HG03175 (cell line): ENCODE measurements around the gene KRCC1.
A peak's percentile ranks its signal among the peaks of the same experiment; 100 is the strongest.

Experiments
- ATAC-seq: cut with Tn5 transposase; IDR thresholded peaks from one replicate; pipeline ENCODE4 v1.9.1; 2021; ENCODE audit warnings: mild to moderate bottlenecking, moderate library complexity; ENCODE audit not compliant: unreplicated experiment

The KRCC1 gene

GRCh38 chr2:88055371-88056128, at the start of gene KRCC1:
KRCC1 (minus strand) TSS chr2:88055783; CDS start chr2:88028563, 27,220 bp downstream.
- peak; percentile 92 for ATAC-seq

- ATAC-seq = no peak
These were observed 44.9 kb upstream of the KRCC1 start for GRCh38 chr2:88100489-88100858.

- ATAC-seq = no peak
These were observed 44.4 kb upstream of the KRCC1 start for GRCh38 chr2:88099798-88100488.

- ATAC-seq = no peak
These were observed 42.9 kb upstream of the KRCC1 start for GRCh38 chr2:88098558-88098900.

- ATAC-seq = no peak
These were observed 42.4 kb upstream of the KRCC1 start for GRCh38 chr2:88097891-88098557.

- no peak for ATAC-seq
These were observed 41.6 kb upstream of the KRCC1 start for GRCh38 chr2:88097192-88097591.

- ATAC-seq = no peak
These were observed 41.1 kb upstream of the KRCC1 start for GRCh38 chr2:88096708-88097107.

GRCh38 chr2:88095022-88095421, 39.4 kb upstream of the KRCC1 start:
- ATAC-seq = no peak

- ATAC-seq = no peak
These were observed 37.2 kb upstream of the KRCC1 start for GRCh38 chr2:88092773-88093172.

- no peak for ATAC-seq
These were observed 36.4 kb upstream of the KRCC1 start for GRCh38 chr2:88091943-88092342.

- no peak for ATAC-seq
These were observed 35.1 kb upstream of the KRCC1 start for GRCh38 chr2:88090446-88091283.

GRCh38 chr2:88088999-88089398, 33.4 kb upstream of the KRCC1 start:
- ATAC-seq = no peak

- ATAC-seq = no peak
These were observed 32.2 kb upstream of the KRCC1 start for GRCh38 chr2:88087763-88088162.

- no peak for ATAC-seq
These were observed 31.5 kb upstream of the KRCC1 start for GRCh38 chr2:88087073-88087472.

GRCh38 chr2:88086401-88086800, 30.8 kb upstream of the KRCC1 start:
- ATAC-seq = no peak

GRCh38 chr2:88085602-88086001, 30.0 kb upstream of the KRCC1 start:
- no peak for ATAC-seq

GRCh38 chr2:88085099-88085498, 29.5 kb upstream of the KRCC1 start:
- no peak for ATAC-seq

GRCh38 chr2:88082781-88083180, 27.2 kb upstream of the KRCC1 start:
- ATAC-seq = no peak

GRCh38 chr2:88081924-88082608, 26.5 kb upstream of the KRCC1 start:
- ATAC-seq = no peak

GRCh38 chr2:88080545-88080944, 25.0 kb upstream of the KRCC1 start:
- no peak for ATAC-seq
